HUES6 (cell line): Measurements from ENCODE around the gene HCN1.
"Not testable (repeated sequence)": the region's sequence is repeated elsewhere in the genome, so short reads cannot be mapped to it uniquely, and the experiment has no call there.

Experiments used
- H3K27ac ChIP-seq: 2 replicates; pipeline ENCODE4 v1.7.0; 2013; ENCODE audit warnings: low read depth, mild to moderate bottlenecking, low read length, inconsistent platforms
- H3K27me3 ChIP-seq: 2 replicates; pipeline ENCODE4 v1.6.1; 2013; ENCODE audit warnings: low read length; ENCODE audit not compliant: control insufficient read depth, insufficient read depth
- H3K36me3 ChIP-seq: 2 replicates; pipeline ENCODE4 v1.6.1; 2013; ENCODE audit warnings: low read length; ENCODE audit not compliant: control insufficient read depth, insufficient read depth
- H3K4me1 ChIP-seq: 2 replicates; pipeline ENCODE4 v1.6.1; 2013; ENCODE audit warnings: low read length; ENCODE audit not compliant: control insufficient read depth, insufficient read depth
- H3K4me3 ChIP-seq: 2 replicates; pipeline ENCODE4 v1.5.1; 2013; ENCODE audit warnings: low read depth, low read length
- H3K9ac ChIP-seq: one replicate; pipeline ENCODE4 v1.6.1; 2013; ENCODE audit warnings: mild to moderate bottlenecking, low read length
- H3K9me3 ChIP-seq: 2 replicates; pipeline ENCODE4 v1.6.1; 2013; ENCODE audit warnings: low read depth, low read length; ENCODE audit not compliant: control insufficient read depth, insufficient read depth

The HCN1 gene

GRCh38 chr5:45617859-45618416 is 78.2 kb downstream of the HCN1 start:
- Histone ChIP-seq H3K27me3 (no peaks in the 10 kb centered on the region), H3K27ac (no peak overlapping the region), H3K4me1 (peaks cover 4% of the 10 kb centered on the region; the same call in 1 of the 2 replicates), H3K9ac (no peak overlapping the region), H3K36me3 (no peaks in the 10 kb centered on the region), H3K4me3 (no peak overlapping the region), H3K9me3 (no peaks in the 10 kb centered on the region)

- Histone ChIP-seq H3K9me3 (no peaks in the 10 kb centered on the region), H3K4me1 (no peaks in the 10 kb centered on the region; the same call in 1 of the 2 replicates), H3K4me3 (no peak overlapping the region), H3K27me3 (no peaks in the 10 kb centered on the region), H3K9ac (no peak overlapping the region), H3K36me3 (no peaks in the 10 kb centered on the region), H3K27ac (no peak overlapping the region)
These were observed 86.5 kb downstream of the HCN1 start for GRCh38 chr5:45609661-45610060.

- H3K4me3 ChIP-seq: no peak overlapping the region
- no peaks in the 10 kb centered on the region for H3K4me1 ChIP-seq
- H3K36me3 ChIP-seq: no peaks in the 10 kb centered on the region
- no peaks in the 10 kb centered on the region for H3K27me3 ChIP-seq
- no peak overlapping the region for H3K27ac ChIP-seq
- H3K9me3 ChIP-seq: no peaks in the 10 kb centered on the region
- no peak overlapping the region for H3K9ac ChIP-seq
These were observed 92.1 kb downstream of the HCN1 start for GRCh38 chr5:45604092-45604491.

- Histone ChIP-seq H3K4me3 (no peak overlapping the region), H3K27me3 (no peaks in the 10 kb centered on the region)
These were observed 94.8 kb downstream of the HCN1 start for GRCh38 chr5:45601424-45601823.

GRCh38 chr5:45596320-45596719 is 99.9 kb downstream of the HCN1 start:
- Histone ChIP-seq H3K36me3 (no peaks in the 10 kb centered on the region), H3K9ac (no peak overlapping the region), H3K27me3 (no peaks in the 10 kb centered on the region), H3K27ac (no peak overlapping the region), H3K9me3 (no peaks in the 10 kb centered on the region), H3K4me3 (no peak overlapping the region), H3K4me1 (no peaks in the 10 kb centered on the region)

More at GRCh38 chr5:45601424-45601823, 94.8 kb downstream of the HCN1 start:
- no peaks in the 10 kb centered on the region for H3K9me3 ChIP-seq
- H3K9ac ChIP-seq: no peak overlapping the region
- no peaks in the 10 kb centered on the region for H3K36me3 ChIP-seq
- H3K4me1 ChIP-seq: no peaks in the 10 kb centered on the region
- no peak overlapping the region for H3K27ac ChIP-seq

- not testable (repeated sequence) for H3K9me3 ChIP-seq, H3K9ac ChIP-seq, H3K27me3 ChIP-seq, H3K27ac ChIP-seq, H3K4me3 ChIP-seq, H3K4me1 ChIP-seq, H3K36me3 ChIP-seq
These were observed 110.2 kb downstream of the HCN1 start for GRCh38 chr5:45586001-45586400.

GRCh38 chr5:45578270-45578669 is 117.9 kb downstream of the HCN1 start:
- Histone ChIP-seq H3K27ac (no peak overlapping the region), H3K27me3 (no peaks in the 10 kb centered on the region), H3K4me3 (no peak overlapping the region), H3K4me1 (no peaks in the 10 kb centered on the region), H3K9ac (no peak overlapping the region), H3K9me3 (no peaks in the 10 kb centered on the region), H3K36me3 (no peaks in the 10 kb centered on the region)

GRCh38 chr5:45568813-45569212 is 127.4 kb downstream of the HCN1 start:
- H3K36me3 ChIP-seq: no peaks in the 10 kb centered on the region
- no peaks in the 10 kb centered on the region for H3K9me3 ChIP-seq
- H3K4me1 ChIP-seq: peaks cover 19% of the 10 kb centered on the region
- H3K27me3 ChIP-seq: no peaks in the 10 kb centered on the region
- H3K4me3 ChIP-seq: no peak overlapping the region
- no peak overlapping the region for H3K27ac ChIP-seq
- H3K9ac ChIP-seq: no peak overlapping the region

GRCh38 chr5:45542421-45542820 is 153.8 kb downstream of the HCN1 start:
- Histone ChIP-seq H3K4me3 (no peak overlapping the region), H3K9me3 (no peaks in the 10 kb centered on the region), H3K4me1 (no peaks in the 10 kb centered on the region), H3K27ac (no peak overlapping the region), H3K27me3 (no peaks in the 10 kb centered on the region), H3K9ac (no peak overlapping the region), H3K36me3 (no peaks in the 10 kb centered on the region)

GRCh38 chr5:45533663-45534062 is 162.5 kb downstream of the HCN1 start:
- no peaks in the 10 kb centered on the region for H3K9me3 ChIP-seq
- H3K36me3 ChIP-seq: no peaks in the 10 kb centered on the region
- H3K27me3 ChIP-seq: no peaks in the 10 kb centered on the region
- no peaks in the 10 kb centered on the region; the same call in 1 of the 2 replicates for H3K4me1 ChIP-seq
- no peak overlapping the region for H3K4me3 ChIP-seq
- H3K9ac ChIP-seq: no peak overlapping the region
- no peak overlapping the region for H3K27ac ChIP-seq

- Histone ChIP-seq H3K27ac (no peak overlapping the region), H3K36me3 (no peaks in the 10 kb centered on the region), H3K9me3 (no peaks in the 10 kb centered on the region), H3K4me1 (no peaks in the 10 kb centered on the region; the same call in 1 of the 2 replicates), H3K4me3 (no peak overlapping the region), H3K9ac (no peak overlapping the region), H3K27me3 (no peaks in the 10 kb centered on the region)
These were observed 163.2 kb downstream of the HCN1 start for GRCh38 chr5:45532826-45533624.
